Dendritic cell treated with granulocyte-macrophage colony-stimulating factor and Interleukin-4, amounts not matched to agents 40 ng/mL and 50 ng/mL, for 4 days (primary cell): ENCODE measurements around the gene DCK.
"Not testable (repeated sequence)": the region's sequence is repeated elsewhere in the genome, so short reads cannot be mapped to it uniquely, and the experiment has no call there.

Source experiments
- H3K27ac Mint-ChIP-seq: one replicate; pipeline ENCODE4 v1.8.0; 2022; ENCODE audit warnings: mild to moderate bottlenecking, mixed read lengths
- H3K27me3 Mint-ChIP-seq: one replicate; pipeline ENCODE4 v1.8.0; 2022; ENCODE audit warnings: mild to moderate bottlenecking, mixed read lengths
- H3K36me3 Mint-ChIP-seq: one replicate; pipeline ENCODE4 v1.8.0; 2022; ENCODE audit warnings: low read depth, mixed read lengths
- H3K4me1 Mint-ChIP-seq: one replicate; pipeline ENCODE4 v1.8.0; 2022; ENCODE audit warnings: low read depth, mixed read lengths
- H3K4me3 Mint-ChIP-seq: one replicate; pipeline ENCODE4 v1.8.0; 2022; ENCODE audit warnings: mild to moderate bottlenecking, moderate library complexity, mixed read lengths
- H3K9me3 Mint-ChIP-seq: one replicate; pipeline ENCODE4 v1.8.0; 2022; ENCODE audit warnings: mixed read lengths
- intact Hi-C: fragments of 100-400 bp; cut with micrococcal nuclease; formaldehyde crosslinking; loops from one replicate; pipeline ENCODE4 v1.15.0; 2022

Gene DCK

DNA sequence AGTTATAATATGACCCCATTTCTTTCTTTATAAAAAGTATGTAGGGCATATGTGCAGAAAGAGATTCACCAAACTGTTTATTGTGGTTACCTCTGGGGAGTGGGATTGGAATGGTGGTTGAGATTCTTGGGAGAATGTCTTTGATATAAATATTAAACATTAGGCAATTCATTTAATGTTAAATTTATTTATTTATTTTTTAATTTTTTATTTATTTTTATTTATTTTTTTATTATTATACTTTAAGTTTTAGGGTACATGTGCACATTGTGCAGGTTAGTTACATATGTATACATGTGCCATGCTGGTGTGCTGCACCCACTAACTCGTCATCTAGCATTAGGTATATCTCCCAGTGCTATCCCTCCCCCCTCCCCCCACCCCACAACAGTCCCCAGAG lies 60.2 kb downstream of the DCK start:
- H3K27ac Mint-ChIP-seq, H3K36me3 Mint-ChIP-seq, H3K4me3 Mint-ChIP-seq, H3K27me3 Mint-ChIP-seq, H3K9me3 Mint-ChIP-seq, intact Hi-C loops, H3K4me1 Mint-ChIP-seq: not testable (repeated sequence)

DNA sequence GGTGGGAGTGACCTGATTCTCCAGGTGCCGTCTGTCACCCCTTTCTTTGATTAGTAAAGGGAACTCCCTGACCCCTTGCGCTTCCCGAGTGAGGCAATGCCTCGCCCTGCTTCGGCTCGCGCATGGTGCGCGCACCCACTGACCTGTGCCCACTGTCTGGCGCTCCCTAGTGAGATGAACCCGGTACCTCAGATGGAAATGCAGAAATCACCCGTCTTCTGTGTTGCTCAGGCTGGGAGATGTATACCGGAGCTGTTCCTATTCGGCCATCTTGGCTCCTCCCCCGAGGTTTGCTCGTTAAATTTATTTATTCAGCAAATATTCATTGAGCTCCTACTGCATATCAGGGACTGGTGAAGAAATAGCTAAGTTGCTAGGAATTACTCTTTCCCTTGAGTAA lies 66.1 kb downstream of the DCK start:
- H3K4me3 Mint-ChIP-seq, H3K27me3 Mint-ChIP-seq, H3K27ac Mint-ChIP-seq, H3K36me3 Mint-ChIP-seq, H3K9me3 Mint-ChIP-seq, H3K4me1 Mint-ChIP-seq, intact Hi-C loops: not testable (repeated sequence)

DNA sequence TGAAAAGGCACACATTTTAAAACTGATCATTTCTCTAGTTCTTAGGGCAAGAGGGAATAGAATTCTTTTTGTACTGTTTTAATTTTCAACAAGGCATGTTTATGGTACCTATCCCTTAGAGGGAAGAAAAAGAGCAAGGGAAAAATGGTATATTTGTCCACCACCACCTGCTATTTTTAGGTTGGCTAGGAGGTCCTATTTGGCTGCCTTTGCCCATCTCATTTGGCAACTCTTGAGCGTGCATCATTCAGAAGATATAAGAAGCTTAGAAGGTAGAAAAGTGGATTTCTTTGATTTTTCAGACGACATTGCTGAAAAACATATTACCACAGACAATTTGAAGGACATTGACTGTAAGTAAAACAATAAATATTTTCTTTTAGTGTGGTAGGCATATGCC lies 69.0 kb downstream of the DCK start:
- Mint-ChIP-seq H3K36me3 (no peaks in the 10 kb centered on the region), H3K9me3 (no peaks in the 10 kb centered on the region), H3K4me1 (no peaks in the 10 kb centered on the region), H3K4me3 (no peak overlapping the region), H3K27ac (no peak overlapping the region), H3K27me3 (no peaks in the 10 kb centered on the region)
- intact Hi-C loops, result no loop called here

DNA sequence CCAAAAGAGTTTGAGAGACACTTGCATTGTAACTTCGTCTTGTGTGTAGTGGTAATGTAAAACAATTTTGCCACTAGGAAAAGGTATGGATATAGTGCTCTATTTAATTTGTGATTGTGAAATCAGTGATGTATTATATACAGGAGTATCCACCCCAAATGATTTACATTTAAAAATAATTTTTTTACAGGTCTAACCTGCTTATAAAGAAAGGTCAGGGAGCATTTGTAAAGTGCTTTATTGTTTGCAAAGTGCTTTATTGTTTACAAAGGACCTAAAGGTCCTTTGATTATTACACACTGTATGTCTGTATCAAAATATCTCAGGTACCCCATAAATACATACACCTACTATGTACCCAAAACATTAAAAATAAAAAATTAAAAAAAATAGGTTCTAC lies 70.3 kb downstream of the DCK start:
- Mint-ChIP-seq H3K4me1 (no peaks in the 10 kb centered on the region), H3K36me3 (no peaks in the 10 kb centered on the region), H3K27ac (no peak overlapping the region), H3K4me3 (no peak overlapping the region), H3K27me3 (no peaks in the 10 kb centered on the region), H3K9me3 (no peaks in the 10 kb centered on the region)
- intact Hi-C loops, result no loop called here

DNA sequence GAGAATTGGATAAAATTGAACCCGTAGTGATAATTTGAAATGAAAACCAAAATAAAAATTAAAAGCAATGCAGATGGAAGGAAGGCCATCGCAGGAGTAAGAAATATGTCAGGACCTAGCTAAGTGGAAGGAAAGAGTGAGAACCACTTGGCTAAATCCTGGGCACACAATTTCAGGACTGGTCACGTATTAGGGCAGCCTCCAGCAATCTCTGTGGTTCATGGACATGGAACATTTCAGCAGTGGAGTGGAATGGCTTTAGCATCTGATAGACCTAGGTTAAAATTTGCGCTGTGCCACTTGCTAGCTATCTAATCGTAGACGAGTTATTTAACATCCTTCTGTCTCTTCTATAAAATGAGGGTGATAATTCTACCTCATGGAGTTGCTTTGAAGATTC lies 71.1 kb downstream of the DCK start:
- no peaks in the 10 kb centered on the region for H3K36me3 Mint-ChIP-seq
- H3K4me3 Mint-ChIP-seq, result no peak overlapping the region

DNA sequence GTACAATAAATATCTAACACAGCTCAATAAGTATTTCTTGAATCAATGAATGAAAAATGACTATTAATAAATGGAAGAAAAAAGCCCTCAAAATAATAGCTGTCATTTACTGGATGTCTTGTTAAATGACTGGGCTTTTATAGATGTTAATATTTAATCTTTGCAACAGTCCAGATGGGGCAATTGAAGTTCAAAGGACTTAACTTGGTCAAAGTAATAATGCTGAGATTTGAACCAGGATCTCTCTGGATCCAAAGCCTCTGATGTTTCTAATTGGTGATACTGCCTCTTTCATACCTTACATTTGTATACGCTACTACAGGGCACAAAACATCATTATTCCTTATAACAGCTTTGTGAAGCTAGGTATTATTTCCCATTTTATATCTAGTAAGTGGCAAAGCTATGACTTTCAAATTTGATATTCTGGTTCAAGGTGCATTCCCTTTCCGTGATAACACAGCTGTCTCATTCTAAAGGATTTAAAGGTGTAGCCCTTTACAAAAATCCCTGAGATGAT lies 72.6 kb downstream of the DCK start:
- H3K27me3 Mint-ChIP-seq, result no peaks in the 10 kb centered on the region
- no peaks in the 10 kb centered on the region for H3K9me3 Mint-ChIP-seq
- no peak overlapping the region for H3K27ac Mint-ChIP-seq
- H3K4me1 Mint-ChIP-seq, result no peaks in the 10 kb centered on the region
- H3K36me3 Mint-ChIP-seq, result no peaks in the 10 kb centered on the region
- no peak overlapping the region for H3K4me3 Mint-ChIP-seq
- intact Hi-C loops, result no loop called here

More for the DNA sequence above, 71.1 kb downstream of the DCK start:
- H3K27ac Mint-ChIP-seq, result no peak overlapping the region
- intact Hi-C loops, result no loop called here
- H3K9me3 Mint-ChIP-seq, result no peaks in the 10 kb centered on the region
- H3K4me1 Mint-ChIP-seq, result no peaks in the 10 kb centered on the region
- no peaks in the 10 kb centered on the region for H3K27me3 Mint-ChIP-seq

DNA sequence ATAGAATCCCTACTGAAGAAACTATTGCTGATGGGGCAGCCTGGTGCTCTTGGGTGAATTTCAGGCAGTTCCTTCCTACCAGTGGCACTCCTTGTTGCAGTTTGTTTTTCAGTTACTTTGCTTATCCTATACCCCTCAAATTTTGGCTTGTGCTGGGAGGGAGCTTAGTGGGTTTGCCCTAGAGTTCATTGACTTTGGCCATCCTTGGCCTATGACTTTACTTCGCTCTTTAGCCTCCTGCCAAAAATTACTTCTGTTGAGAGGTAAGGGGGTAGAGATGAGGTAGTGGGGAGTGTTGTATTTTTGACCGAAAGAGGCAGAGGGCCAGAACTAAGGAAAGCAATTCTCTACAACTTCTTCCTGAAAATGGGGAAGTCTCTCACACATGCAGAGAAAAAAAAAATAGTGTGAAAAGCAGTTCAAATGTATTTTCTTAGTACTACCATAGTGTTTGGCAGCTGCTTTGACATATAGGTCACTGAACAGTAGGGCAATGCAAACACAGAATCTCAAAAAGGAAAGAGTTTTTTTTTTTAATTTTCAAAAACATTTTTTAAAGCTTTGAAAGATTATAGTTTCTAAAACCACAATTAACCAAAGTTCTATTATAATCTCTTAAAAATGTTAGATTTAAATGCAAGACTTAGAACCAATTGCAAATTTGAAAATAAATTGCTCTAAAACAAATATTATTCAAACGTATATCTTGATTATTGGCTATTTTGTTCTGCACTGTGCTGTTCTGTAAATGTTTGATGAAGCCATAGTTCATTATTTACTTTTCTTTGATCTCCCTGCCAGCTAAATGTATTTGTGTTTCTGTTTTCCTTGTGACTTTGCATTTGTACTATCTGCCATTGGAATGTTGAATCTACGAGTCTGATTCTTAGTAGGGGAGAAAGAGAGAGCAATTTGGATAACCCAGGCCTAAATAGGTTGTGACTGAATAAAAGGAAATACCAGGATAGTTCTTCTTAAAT lies 73.6 kb downstream of the DCK start:
- H3K4me1 Mint-ChIP-seq, result no peaks in the 10 kb centered on the region
- intact Hi-C loops, result no loop called here
- no peaks in the 10 kb centered on the region for H3K36me3 Mint-ChIP-seq
- no peaks in the 10 kb centered on the region for H3K27me3 Mint-ChIP-seq
- H3K9me3 Mint-ChIP-seq, result no peaks in the 10 kb centered on the region
- H3K27ac Mint-ChIP-seq, result no peak overlapping the region
- H3K4me3 Mint-ChIP-seq, result no peak overlapping the region

DNA sequence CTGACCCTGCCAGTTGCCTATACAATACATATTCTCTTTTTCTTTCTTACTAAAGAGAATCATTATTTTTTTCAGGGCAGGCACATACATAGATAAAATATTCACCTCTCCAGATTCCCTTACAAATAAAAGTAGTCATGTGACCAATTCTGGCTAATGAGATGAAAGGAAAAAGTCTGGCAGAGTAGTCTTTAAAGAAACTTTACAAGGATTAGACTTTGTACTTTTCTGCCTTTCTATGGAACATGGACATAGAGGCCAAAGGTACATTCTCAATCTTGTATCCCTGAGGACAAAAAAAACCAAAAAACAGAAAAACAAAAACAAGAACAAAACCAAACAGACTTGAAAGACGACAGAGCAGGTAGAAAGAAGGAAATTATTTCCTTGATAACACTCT lies 75.6 kb downstream of the DCK start:
- no peak overlapping the region for H3K27ac Mint-ChIP-seq
- no peaks in the 10 kb centered on the region for H3K27me3 Mint-ChIP-seq
- no peaks in the 10 kb centered on the region for H3K9me3 Mint-ChIP-seq
- intact Hi-C loops, result no loop called here
- H3K4me3 Mint-ChIP-seq, result no peak overlapping the region
- H3K4me1 Mint-ChIP-seq, result no peaks in the 10 kb centered on the region
- H3K36me3 Mint-ChIP-seq, result no peaks in the 10 kb centered on the region

DNA sequence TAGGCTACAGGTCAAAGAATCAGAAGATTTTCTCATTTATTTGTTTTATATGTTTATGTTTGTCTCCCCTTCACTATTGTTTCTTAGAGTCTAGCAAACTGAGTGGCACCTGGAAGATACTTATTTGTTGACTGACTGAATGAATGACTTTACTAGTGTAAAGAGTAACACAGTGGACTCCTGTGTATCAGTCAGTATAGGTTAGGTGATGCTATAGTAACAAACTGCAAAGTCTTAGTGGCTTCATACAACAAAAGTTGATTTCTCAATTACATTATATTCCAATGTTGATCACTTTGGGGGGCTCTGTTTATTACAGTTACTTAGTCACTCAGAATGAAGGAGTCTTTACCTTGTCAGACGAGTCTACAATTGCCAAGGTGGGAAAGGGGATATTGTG lies 76.6 kb downstream of the DCK start:
- H3K36me3 Mint-ChIP-seq, result no peaks in the 10 kb centered on the region
- no peaks in the 10 kb centered on the region for H3K27me3 Mint-ChIP-seq
- intact Hi-C loops, result no loop called here
- H3K27ac Mint-ChIP-seq, result no peak overlapping the region
- peaks cover 6% of the 10 kb centered on the region for H3K4me1 Mint-ChIP-seq
- no peak overlapping the region for H3K4me3 Mint-ChIP-seq
- no peaks in the 10 kb centered on the region for H3K9me3 Mint-ChIP-seq

DNA sequence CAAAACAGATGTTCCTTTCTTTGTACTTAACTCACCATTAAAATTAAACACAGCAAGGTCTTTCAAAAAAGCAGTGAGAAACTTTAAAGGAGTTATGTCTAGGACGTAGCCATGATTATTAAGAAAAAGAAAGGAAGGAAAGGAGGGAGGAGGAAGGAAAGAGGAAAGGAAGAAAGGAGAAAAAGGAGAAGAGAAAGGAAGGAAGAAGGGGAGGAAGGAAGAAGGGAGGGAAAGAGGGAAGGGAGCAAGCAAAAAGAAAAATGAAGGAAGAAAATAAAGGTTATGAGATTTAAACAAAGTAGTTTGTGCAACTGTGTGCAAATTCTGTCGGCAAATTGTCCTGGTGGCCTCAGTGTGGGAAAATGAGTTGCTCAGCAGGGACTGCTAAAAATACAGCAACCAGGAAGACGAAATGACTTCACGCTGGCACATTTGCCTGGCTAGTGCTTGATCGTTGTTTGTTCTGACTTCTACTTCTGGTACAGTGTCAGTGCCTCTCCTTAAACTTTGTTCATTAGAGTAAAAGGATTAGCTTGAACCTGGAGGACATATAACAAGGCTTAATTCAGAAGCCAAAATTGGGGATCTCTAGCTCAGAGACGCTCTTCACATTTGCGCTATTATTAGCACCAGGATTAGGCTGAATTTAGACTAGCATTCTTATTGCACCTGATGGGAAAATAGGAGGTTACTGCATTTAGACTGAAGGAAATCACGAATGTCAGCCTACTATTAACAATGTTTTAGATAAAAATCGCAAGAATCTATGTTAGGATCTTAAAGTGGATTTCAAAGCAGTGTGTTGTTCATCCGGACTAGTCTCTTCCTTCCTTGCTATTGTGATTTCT lies 81.2 kb downstream of the DCK start:
- intact Hi-C loops, result no loop called here
- H3K36me3 Mint-ChIP-seq, result no peaks in the 10 kb centered on the region
- H3K4me1 Mint-ChIP-seq, result peaks cover 6% of the 10 kb centered on the region
- peaks cover 2% of the 10 kb centered on the region for H3K27me3 Mint-ChIP-seq
- H3K27ac Mint-ChIP-seq, result no peak overlapping the region
- H3K9me3 Mint-ChIP-seq, result no peaks in the 10 kb centered on the region
- no peak overlapping the region for H3K4me3 Mint-ChIP-seq
